Stimulated activated CD4-positive, alpha-beta T cell treated with anti-CD3 and anti-CD28 coated beads, Interleukin-12 subunit alpha, Interleukin-12 subunit beta, amount 100 ng/mL, for 48 hours (primary cell): ENCODE data around the gene ARF1.
A peak's percentile ranks its signal among the peaks of the same experiment; 100 is the strongest.

Experiments used
- DNase-seq, 3 donors: peaks; one replicate each; pipeline ENCODE4 v3.0.0-alpha.2; 2020; ENCODE audit warnings: low read depth in 2 of 3, low spot score in 1 of 3

ARF1 gene

GRCh38 chr1:228082214-228082917, at the start of gene ARF1:
Gene ARF1, plus strand, starts transcription at chr1:228082708. Its CDS starts 14,407 bp downstream, at chr1:228097115.
- peak; percentile 86 to 87 (median 86) for DNase-seq

- DNase-seq = no peak
Observed at GRCh38 chr1:228033376-228033775, 49.1 kb upstream of the ARF1 start.

- DNase-seq = no peak
Observed at GRCh38 chr1:228034954-228035837, 47.3 kb upstream of the ARF1 start.

GRCh38 chr1:228035844-228036243, 46.7 kb upstream of the ARF1 start:
- no peak for DNase-seq

GRCh38 chr1:228036701-228037231, 45.7 kb upstream of the ARF1 start:
- no peak for DNase-seq

- DNase-seq = peak; percentile 8 to 32 (median 22)
Observed at GRCh38 chr1:228037401-228038386, 44.8 kb upstream of the ARF1 start.

GRCh38 chr1:228038387-228039005, 44.0 kb upstream of the ARF1 start:
- DNase-seq = no peak

- no peak for DNase-seq
Observed at GRCh38 chr1:228039006-228039903, 43.3 kb upstream of the ARF1 start.

GRCh38 chr1:228039986-228040385, 42.5 kb upstream of the ARF1 start:
- no peak for DNase-seq

- DNase-seq = no peak
Observed at GRCh38 chr1:228041316-228041715, 41.2 kb upstream of the ARF1 start.

GRCh38 chr1:228042508-228042907, 40.0 kb upstream of the ARF1 start:
- no peak for DNase-seq

GRCh38 chr1:228043281-228043848, 39.1 kb upstream of the ARF1 start:
- DNase-seq = no peak

GRCh38 chr1:228044961-228045360, 37.5 kb upstream of the ARF1 start:
- DNase-seq = no peak

GRCh38 chr1:228045405-228045804, 37.1 kb upstream of the ARF1 start:
- DNase-seq = no peak

GRCh38 chr1:228045871-228046270, 36.6 kb upstream of the ARF1 start:
- DNase-seq = no peak

- DNase-seq = no peak
Observed at GRCh38 chr1:228046421-228047182, 35.9 kb upstream of the ARF1 start.

- no peak for DNase-seq
Observed at GRCh38 chr1:228047183-228047466, 35.4 kb upstream of the ARF1 start.

- DNase-seq = no peak
Observed at GRCh38 chr1:228048120-228048519, 34.4 kb upstream of the ARF1 start.
